ENCODE measurements around the gene BMP6. TPM values are rescaled to one million over a fixed set of nuclear protein-coding genes. Genes with fewer than 3 reads are reported as not detected.
"Not testable (repeated sequence)": the region's sequence is repeated elsewhere in the genome, so short reads cannot be mapped to it uniquely, and the experiment has no call there.

The BMP6 gene
- total and polyA plus RNA-seq, 2 experiments from 2014 or later: 0.74 TPM; not detected in 1

DNA sequence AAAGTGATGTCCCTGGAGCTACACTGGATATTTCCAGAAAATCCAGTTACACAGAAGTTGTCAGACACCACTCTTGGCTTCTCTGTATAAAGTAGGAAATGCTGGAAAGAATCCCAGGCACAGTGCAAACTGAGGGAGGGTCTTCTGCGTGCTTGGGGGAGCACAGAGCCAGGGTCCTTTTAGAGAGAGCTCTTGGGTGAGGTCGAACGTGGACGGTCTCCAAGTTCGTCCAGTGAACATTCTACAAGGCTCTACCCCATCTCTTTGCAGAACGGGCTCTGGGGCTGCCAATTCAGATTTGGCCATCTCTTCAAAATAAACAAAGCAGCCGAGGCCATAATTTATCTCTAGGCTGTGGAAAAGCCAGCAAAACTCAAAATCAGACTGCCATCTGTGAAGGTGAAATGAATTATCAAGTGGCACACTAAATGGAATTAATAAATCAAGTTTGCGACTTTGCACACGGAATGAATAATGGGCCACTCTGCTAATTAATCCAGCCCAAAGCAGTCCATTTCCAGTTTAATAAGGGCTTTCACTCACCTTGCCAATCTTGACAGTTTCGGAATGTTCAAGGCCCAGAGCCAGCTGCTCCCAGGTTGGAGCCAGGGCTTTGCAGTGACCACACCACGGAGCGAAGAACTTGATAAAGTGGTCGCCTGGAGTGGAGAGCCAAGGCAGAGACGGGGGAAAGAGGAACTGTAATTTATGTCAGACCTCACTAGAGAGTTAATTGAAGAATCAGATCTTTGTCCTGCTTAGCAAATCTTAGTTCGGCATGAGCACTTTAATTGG lies 165.4 kb downstream of the BMP6 start:
- H3K9me3 ChIP-seq (ENCODE audit: low read depth): no peaks in the 10 kb centered on the region
- no peak for DNase-seq (ENCODE audit: low read depth in 1 of 2, low spot score in 1 of 2)
- peaks cover 43% of the 10 kb centered on the region for H3K36me3 ChIP-seq
- TF ChIP-seq, protein P1, sequence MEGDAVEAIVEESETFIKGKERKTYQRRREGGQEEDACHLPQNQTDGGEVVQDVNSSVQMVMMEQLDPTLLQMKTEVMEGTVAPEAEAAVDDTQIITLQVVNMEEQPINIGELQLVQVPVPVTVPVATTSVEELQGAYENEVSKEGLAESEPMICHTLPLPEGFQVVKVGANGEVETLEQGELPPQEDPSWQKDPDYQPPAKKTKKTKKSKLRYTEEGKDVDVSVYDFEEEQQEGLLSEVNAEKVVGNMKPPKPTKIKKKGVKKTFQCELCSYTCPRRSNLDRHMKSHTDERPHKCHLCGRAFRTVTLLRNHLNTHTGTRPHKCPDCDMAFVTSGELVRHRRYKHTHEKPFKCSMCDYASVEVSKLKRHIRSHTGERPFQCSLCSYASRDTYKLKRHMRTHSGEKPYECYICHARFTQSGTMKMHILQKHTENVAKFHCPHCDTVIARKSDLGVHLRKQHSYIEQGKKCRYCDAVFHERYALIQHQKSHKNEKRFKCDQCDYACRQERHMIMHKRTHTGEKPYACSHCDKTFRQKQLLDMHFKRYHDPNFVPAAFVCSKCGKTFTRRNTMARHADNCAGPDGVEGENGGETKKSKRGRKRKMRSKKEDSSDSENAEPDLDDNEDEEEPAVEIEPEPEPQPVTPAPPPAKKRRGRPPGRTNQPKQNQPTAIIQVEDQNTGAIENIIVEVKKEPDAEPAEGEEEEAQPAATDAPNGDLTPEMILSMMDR (IDR thresholded peaks at IDR 0.05; ENCODE audit: low read depth, low read length): no peak
- no peak overlapping the region for H3K4me3 ChIP-seq
- no peak overlapping the region for H3K27ac ChIP-seq
- H3K27me3 ChIP-seq: no peaks in the 10 kb centered on the region
- no peaks in the 10 kb centered on the region for H3K4me1 ChIP-seq (ENCODE audit: low read depth)

DNA sequence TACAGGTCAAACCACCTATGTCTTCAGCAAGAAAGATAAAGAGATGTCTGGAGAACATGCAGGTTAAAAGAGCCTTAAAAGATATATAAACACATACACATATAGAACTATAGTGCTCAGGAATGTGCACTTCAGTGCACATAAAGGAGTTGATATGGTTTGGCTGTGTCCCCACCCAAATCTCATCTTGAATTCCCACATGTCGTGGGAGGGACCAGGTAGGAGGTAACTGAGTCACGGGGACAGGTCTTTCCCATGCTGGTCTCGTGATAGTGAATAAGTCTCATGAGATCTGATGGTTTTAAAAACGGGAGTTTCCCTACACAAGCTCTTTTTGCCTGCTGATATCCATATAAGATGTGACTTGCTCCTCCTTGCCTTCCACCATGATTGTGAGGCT lies 166.5 kb downstream of the BMP6 start:
- not testable (repeated sequence) for DNase-seq (ENCODE audit: low read depth in 1 of 2, low spot score in 1 of 2); H3K4me3 ChIP-seq; H3K4me1 ChIP-seq (ENCODE audit: low read depth); H3K27me3 ChIP-seq; H3K9me3 ChIP-seq (ENCODE audit: low read depth); H3K27ac ChIP-seq
- peaks cover 41% of the 10 kb centered on the region for H3K36me3 ChIP-seq

DNA sequence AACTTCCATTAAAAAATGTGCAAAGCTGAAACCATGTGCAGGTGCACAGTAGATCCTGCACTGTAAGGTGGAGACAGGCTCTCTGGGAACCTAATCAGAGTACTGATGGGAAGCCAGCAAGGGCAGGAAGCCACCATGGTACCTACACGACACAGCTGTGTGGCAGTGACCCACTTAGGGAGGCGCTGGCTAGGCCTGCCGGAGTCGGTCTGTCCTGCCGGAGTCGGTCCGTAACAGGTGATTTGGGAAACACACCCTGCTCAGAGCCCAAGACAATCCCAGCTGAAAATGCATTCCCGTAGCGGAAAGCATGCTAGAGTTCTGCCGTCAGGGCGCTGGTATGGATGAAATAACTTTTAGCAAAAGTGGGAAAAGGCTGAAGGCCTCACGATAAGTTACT lies 167.4 kb downstream of the BMP6 start:
- H3K9me3 ChIP-seq (ENCODE audit: low read depth): no peaks in the 10 kb centered on the region
- DNase-seq (ENCODE audit: low read depth in 1 of 2, low spot score in 1 of 2): no peak
- H3K27ac ChIP-seq: no peak overlapping the region
- H3K4me1 ChIP-seq (ENCODE audit: low read depth): no peaks in the 10 kb centered on the region
- H3K27me3 ChIP-seq: no peaks in the 10 kb centered on the region
- no peak overlapping the region for H3K4me3 ChIP-seq
- TF ChIP-seq, protein P1 (IDR thresholded peaks at IDR 0.05; ENCODE audit: low read depth, low read length): no peak
- H3K36me3 ChIP-seq: peaks cover 40% of the 10 kb centered on the region

DNA sequence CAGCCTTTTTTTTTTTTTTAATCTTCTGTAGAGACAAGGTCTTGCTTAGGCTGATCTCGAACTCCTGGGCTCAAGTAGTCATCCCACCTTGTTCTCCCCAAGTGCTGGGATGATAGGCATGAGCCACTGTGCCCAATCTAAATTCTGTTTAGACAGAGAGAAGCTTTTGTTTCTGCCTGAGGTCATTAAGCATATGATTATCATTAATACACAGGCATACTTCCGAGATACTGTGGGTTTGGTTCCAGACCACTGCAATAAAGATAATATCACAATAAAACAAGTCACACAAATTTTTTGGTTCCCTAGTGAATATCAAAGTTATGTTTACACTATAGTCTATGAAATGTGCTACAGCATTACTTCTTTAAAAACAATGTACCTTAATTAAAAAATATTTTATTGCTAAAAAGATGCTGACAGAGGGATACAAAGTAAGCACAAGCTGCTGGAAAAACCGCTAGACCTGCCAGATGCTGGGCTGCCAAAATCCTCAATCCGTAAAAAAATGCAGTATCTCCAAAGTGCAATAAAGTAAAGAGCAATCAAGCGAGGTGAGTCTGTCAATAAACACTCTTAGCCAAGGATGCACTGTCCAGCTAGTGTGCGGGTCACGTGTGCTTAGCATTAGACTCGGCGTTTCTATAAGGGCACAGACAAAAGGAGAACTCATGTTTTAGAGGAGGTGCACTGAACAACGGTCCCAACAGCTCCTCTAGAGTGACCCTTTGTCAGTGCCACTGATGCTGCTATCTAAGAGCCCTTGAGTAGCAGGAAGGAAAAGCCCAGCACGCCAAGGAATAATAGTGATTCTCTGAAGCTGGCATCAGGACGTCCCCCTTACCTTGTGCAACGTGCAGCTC lies 168.6 kb downstream of the BMP6 start:
- Histone ChIP-seq H3K4me3 (no peak overlapping the region), H3K27ac (no peak overlapping the region), H3K27me3 (no peaks in the 10 kb centered on the region), H3K4me1 (ENCODE audit: low read depth) (peaks cover under 1% of the 10 kb centered on the region), H3K36me3 (peaks cover 44% of the 10 kb centered on the region), H3K9me3 (ENCODE audit: low read depth) (no peaks in the 10 kb centered on the region)
- no peak for DNase-seq (ENCODE audit: low read depth in 1 of 2, low spot score in 1 of 2)
- TF ChIP-seq, protein P1 (IDR thresholded peaks at IDR 0.05; ENCODE audit: low read depth, low read length): no peak

DNA sequence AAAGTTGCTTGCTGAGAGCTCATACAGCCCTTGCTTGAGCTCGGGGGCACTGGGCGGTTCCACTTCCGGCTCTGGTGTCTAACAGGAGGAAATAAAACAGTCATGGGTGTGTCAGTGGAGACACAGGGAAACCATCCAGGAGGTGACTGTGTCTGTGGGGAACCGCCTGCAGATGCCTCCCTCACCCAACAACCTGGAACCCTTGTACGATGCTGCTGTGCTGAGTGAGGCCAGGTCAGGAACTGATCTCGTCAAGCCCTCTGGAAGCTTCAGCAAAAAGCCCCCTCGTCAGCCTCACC lies 169.2 kb downstream of the BMP6 start:
- Histone ChIP-seq H3K4me3 (no peak overlapping the region), H3K27me3 (no peaks in the 10 kb centered on the region), H3K27ac (no peak overlapping the region), H3K4me1 (ENCODE audit: low read depth) (peaks cover 3% of the 10 kb centered on the region), H3K9me3 (ENCODE audit: low read depth) (no peaks in the 10 kb centered on the region), H3K36me3 (peaks cover 42% of the 10 kb centered on the region)
- TF ChIP-seq, protein P1 (IDR thresholded peaks at IDR 0.05; ENCODE audit: low read depth, low read length): no peak
- DNase-seq (ENCODE audit: low read depth in 1 of 2, low spot score in 1 of 2): no peak

DNA sequence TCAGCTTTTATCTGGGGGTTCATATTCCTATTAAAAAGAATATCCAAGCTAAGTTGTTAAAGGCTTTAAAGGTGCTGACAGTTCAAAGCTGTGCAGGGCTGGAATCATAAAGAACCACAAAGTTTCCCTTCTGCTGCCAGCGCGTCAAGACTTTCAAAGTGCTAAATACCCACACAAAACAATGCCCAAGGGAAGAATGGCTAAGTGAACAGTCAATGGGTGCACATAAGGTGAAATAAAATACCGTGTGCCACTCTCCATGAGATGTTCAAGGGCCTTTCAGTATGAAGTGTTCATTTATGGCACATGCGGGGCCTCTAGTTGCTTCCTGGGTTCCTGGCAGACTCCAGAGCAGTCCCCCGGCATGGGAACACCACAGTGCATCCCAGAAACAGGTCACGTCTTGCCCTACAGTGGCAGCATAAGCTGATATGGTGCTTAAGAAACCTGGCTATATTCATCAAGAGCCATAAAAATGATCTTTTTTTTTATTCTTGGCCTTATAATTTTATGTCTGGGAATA lies 170.6 kb downstream of the BMP6 start:
- TF ChIP-seq, protein P1 (IDR thresholded peaks at IDR 0.05; ENCODE audit: low read depth, low read length): no peak
- DNase-seq (ENCODE audit: low read depth in 1 of 2, low spot score in 1 of 2): no peak
- Histone ChIP-seq H3K27me3 (no peaks in the 10 kb centered on the region), H3K4me3 (no peak overlapping the region), H3K36me3 (peaks cover 42% of the 10 kb centered on the region), H3K9me3 (ENCODE audit: low read depth) (no peaks in the 10 kb centered on the region), H3K27ac (no peak overlapping the region), H3K4me1 (ENCODE audit: low read depth) (peaks cover 3% of the 10 kb centered on the region)
